T-helper 2 cell treated with Interferon-gamma antibody and Interleukin-4, amounts not matched to agents 100 ng/mL and 5 ng/mL, for 36 hours (primary cell): ENCODE results near the gene SPX. TPM values are rescaled to one million over a fixed set of nuclear protein-coding genes. Genes with fewer than 3 reads are reported as not detected.

ENCODE experiments used
- intact Hi-C: fragments of 100-400 bp; cut with micrococcal nuclease; formaldehyde crosslinking; loops from one replicate; pipeline ENCODE4 v1.15.1; 2023
- total RNA-seq: library from RNA; stranded (reverse); gene quantifications from 2 replicates; pipeline ENCODE4 v1.2.3, GENCODE V29; 2022

SPX gene
- 0.52 and 1.1 TPM in 2 replicates for total RNA-seq

- intact Hi-C loops = loop anchor here (2.0 to 5.0 kb wide), 3 partner anchors 17 to 156 kb away; partner anchors contain the start of genes GOLT1B and RECQL
Measured at GRCh38 chr12:21526053-21526452, at the start of gene SPX. Gene SPX, plus strand, starts transcription at chr12:21526296. Its CDS starts 177 bp downstream, at chr12:21526473.

GRCh38 chr12:21476949-21477348 is 49.1 kb upstream of the SPX start:
- intact Hi-C loops = loop anchor here (2.0 kb wide), 1 partner anchor 20 kb away; no protein-coding TSS in a partner anchor

- intact Hi-C loops = no loop called here
Measured at GRCh38 chr12:21478756-21479455, 47.2 kb upstream of the SPX start.

GRCh38 chr12:21483531-21483930 is 42.6 kb upstream of the SPX start:
- intact Hi-C loops = no loop called here

GRCh38 chr12:21485998-21486397 is 40.1 kb upstream of the SPX start:
- intact Hi-C loops = no loop called here

- intact Hi-C loops = loop anchor here (2.0 to 10.0 kb wide), 4 partner anchors 27 to 548 kb away; partner anchors contain the start of genes CMAS and SPX
Measured at GRCh38 chr12:21499765-21500164, 26.3 kb upstream of the SPX start.

GRCh38 chr12:21500786-21501257 is 25.3 kb upstream of the SPX start:
- intact Hi-C loops = loop anchor here (1.0 to 10.0 kb wide), 8 partner anchors 8 to 546 kb away; partner anchors contain the start of genes CMAS, LDHB, PYROXD1 and SPX

GRCh38 chr12:21501258-21502163 is 24.6 kb upstream of the SPX start, which contains the start of the genes GOLT1B and RECQL:
Gene GOLT1B, plus strand, starts transcription at chr12:21501789. Its CDS starts 135 bp downstream, at chr12:21501924.
Gene RECQL, minus strand, starts transcription at chr12:21501635. Its CDS starts 2,065 bp downstream, at chr12:21499570.
- intact Hi-C loops = loop anchor here (1.0 to 10.0 kb wide), 9 partner anchors 8 to 1043 kb away; partner anchors contain the start of genes C2CD5, CMAS, LDHB and PYROXD1

- intact Hi-C loops = loop anchor here (2.0 to 10.0 kb wide), 3 partner anchors 187 to 1043 kb away; partner anchors contain the start of genes C2CD5 and CMAS
Measured at GRCh38 chr12:21502164-21502496, 24.0 kb upstream of the SPX start.

GRCh38 chr12:21502872-21503271 is 23.2 kb upstream of the SPX start:
- intact Hi-C loops = loop anchor here (2.0 to 10.0 kb wide), 3 partner anchors 188 to 1042 kb away; partner anchors contain the start of genes C2CD5 and CMAS

GRCh38 chr12:21505888-21506287 is 20.2 kb upstream of the SPX start:
- intact Hi-C loops = loop anchor here (10.0 kb wide), 1 partner anchor 191 kb away; no protein-coding TSS in a partner anchor

- intact Hi-C loops = loop anchor here (2.0 to 10.0 kb wide), 3 partner anchors 19 to 193 kb away; partner anchors contain the start of genes LDHB and SPX
Measured at GRCh38 chr12:21507849-21508248, 18.2 kb upstream of the SPX start.

GRCh38 chr12:21509768-21510167 is 16.3 kb upstream of the SPX start:
- intact Hi-C loops = loop anchor here (1.0 to 10.0 kb wide), 4 partner anchors 8 to 195 kb away; partner anchors contain the start of genes GOLT1B, LDHB, RECQL and SPX

- intact Hi-C loops = no loop called here
Measured at GRCh38 chr12:21516281-21516680, 9.8 kb upstream of the SPX start.

- intact Hi-C loops = no loop called here
Measured at GRCh38 chr12:21518451-21518850, 7.6 kb upstream of the SPX start.

GRCh38 chr12:21521541-21521940 is 4.6 kb upstream of the SPX start:
- intact Hi-C loops = no loop called here

GRCh38 chr12:21523148-21523547 is 2.9 kb upstream of the SPX start:
- intact Hi-C loops = no loop called here

- intact Hi-C loops = loop anchor here (2.0 to 5.0 kb wide), 3 partner anchors 18 to 155 kb away; partner anchors contain the start of genes GOLT1B and RECQL
Measured at GRCh38 chr12:21526721-21527345, 737 bp downstream of the SPX start.

GRCh38 chr12:21527451-21528180 is 1.5 kb downstream of the SPX start:
- intact Hi-C loops = loop anchor here (2.0 to 5.0 kb wide), 3 partner anchors 19 to 155 kb away; partner anchors contain the start of genes GOLT1B and RECQL

GRCh38 chr12:21528953-21529352 is 2.9 kb downstream of the SPX start:
- intact Hi-C loops = loop anchor here (5.0 kb wide), 1 partner anchor 153 kb away; no protein-coding TSS in a partner anchor
